K562 (cell line): ENCODE results near the gene ZDHHC5. TPM values are rescaled to one million over a fixed set of nuclear protein-coding genes. Genes with fewer than 3 reads are reported as not detected.

ENCODE experiments used
- ATAC-seq: fragments of 200-7000 bp; cut with Tn5 transposase; 3 replicates; pipeline ENCODE4 v1.9.1; 2020; ENCODE audit warnings: moderate library complexity
- BruUV-seq: library from RNA; stranded (reverse); fragments of 400-500 nt; replicated peaks from 2 replicates; lab custom pipeline; 2021; lab: Mats Ljungman, UMichigan
- CTCF ChIA-PET: fragments of 300-600 bp; formaldehyde crosslinking; extraction: SDS; loops from one replicate; lab custom pipeline; 2021; ENCODE audit warnings: low intra/inter-chr PET ratio; lab: Yijun Ruan, JAX
- POLR2A ChIA-PET: fragments of 300-600, 350-650 bp; sonication (Branson Sonifier 250); formaldehyde crosslinking; extraction: SDS; loops from one replicate; lab custom pipeline; 2021; ENCODE audit warnings: antibody characterized with exemption, inconsistent platforms; lab: Yijun Ruan, JAX
- DNase-seq, 4 experiments: peaks; one replicate each; pipeline versions ENCODE4 v3.0.0 to v3.0.0-alpha.2; 2011 to 2018; ENCODE audit warnings: low spot score in 3 of 4, mixed read lengths in 3 of 4; ENCODE audit errors: extremely low read depth in 1 of 4
- FAIRE-seq: peaks from 2 replicates; lab custom pipeline; 2011; peaks lifted over from hg19 to GRCh38; lab: Jason Lieb, UNC
- H2AFZ ChIP-seq: 2 replicates; pipeline ENCODE4 v1.6.0; 2011; ENCODE audit warnings: low read depth, low read length, control low read depth, inconsistent platforms
- H3K27ac ChIP-seq: fragments of 200-600 bp; 3 replicates; pipeline ENCODE4 v1.8.0; 2011; ENCODE audit warnings: low read depth, mild to moderate bottlenecking, control low read depth, inconsistent platforms, low read length, moderate library complexity, mixed read lengths; ENCODE audit errors: extremely low read depth
- H3K27me3 ChIP-seq, 2 experiments: fragments of 300-600 bp in 1 of 2; 2 replicates in 1 of 2; 3 replicates in 1 of 2; pipeline versions ENCODE4 v1.6.0 to v1.8.0; 2011; ENCODE audit warnings: inconsistent platforms in 2 of 2, low read length in 2 of 2, mild to moderate bottlenecking in 1 of 2, mixed read lengths in 1 of 2, moderate library complexity in 1 of 2; ENCODE audit not compliant: control insufficient read depth in 2 of 2, insufficient read depth in 2 of 2
- H3K36me3 ChIP-seq: fragments of 300-600 bp; 3 replicates; pipeline ENCODE4 v1.8.0; 2011; ENCODE audit warnings: mild to moderate bottlenecking, low read length, inconsistent platforms; ENCODE audit not compliant: control insufficient read depth, insufficient read depth
- H3K4me1 ChIP-seq, 2 experiments: fragments of 200-600 bp in 1 of 2; replicated peaks in 1 of 2; 2 replicates in 1 of 2; 3 replicates in 1 of 2; pipeline versions ENCODE4 v1.5.1 to v1.8.0; 2011; ENCODE audit warnings: inconsistent platforms in 2 of 2, low read length in 2 of 2, mild to moderate bottlenecking in 1 of 2, mixed read lengths in 1 of 2, moderate library complexity in 1 of 2; ENCODE audit not compliant: control insufficient read depth in 2 of 2, insufficient read depth in 2 of 2
- H3K4me2 ChIP-seq: 2 replicates; pipeline ENCODE4 v1.6.1; 2011; ENCODE audit warnings: low read length, control low read depth, inconsistent platforms, mixed read lengths; ENCODE audit not compliant: insufficient read depth
- H3K4me3 ChIP-seq: fragments of 200-600 bp; sonication (generic), shearing (Covaris generic); 2 replicates; pipeline ENCODE4 v1.5.1; 2016; ENCODE audit warnings: control low read depth, inconsistent platforms
- H3K79me2 ChIP-seq: fragments of 200-600 bp; 3 replicates; pipeline ENCODE4 v1.8.0; 2011; ENCODE audit warnings: low read length, inconsistent platforms; ENCODE audit not compliant: control insufficient read depth, insufficient read depth
- H3K9ac ChIP-seq, 2 experiments: 2 replicates each; pipeline versions ENCODE4 v1.6.0 to v1.6.1; 2011; ENCODE audit warnings: low read depth in 2 of 2, low read length in 2 of 2, control low read depth in 1 of 2, inconsistent platforms in 1 of 2, mild to moderate bottlenecking in 1 of 2, mixed read lengths in 1 of 2; ENCODE audit not compliant: insufficient read depth in 1 of 2
- H3K9me1 ChIP-seq: one replicate; pipeline ENCODE4 v1.6.0; 2011; ENCODE audit warnings: inconsistent platforms, mild to moderate bottlenecking, low read length, moderate library complexity; ENCODE audit not compliant: control insufficient read depth, insufficient read depth
- H3K9me3 ChIP-seq: replicated peaks from 2 replicates; pipeline ENCODE4 v1.5.1; 2011; ENCODE audit warnings: low read depth, low read length, inconsistent platforms; ENCODE audit not compliant: control insufficient read depth, insufficient read depth
- H4K20me1 ChIP-seq: replicated peaks from 2 replicates; pipeline ENCODE4 v1.6.1; 2011; ENCODE audit warnings: low read length, inconsistent platforms, mixed read lengths; ENCODE audit not compliant: control insufficient read depth, insufficient read depth
- ADNP ChIP-seq: fragments of 200-800 bp; sonication (Bioruptor generic); IDR thresholded peaks from 2 replicates; pipeline ENCODE4 v1.6.1; 2016; ENCODE audit warnings: missing genetic modification characterization, missing compliant biosample characterization
- EP400 ChIP-seq: fragments of 450-650 bp; IDR thresholded peaks from 2 replicates; pipeline ENCODE4 v1.6.1; 2017; ENCODE audit warnings: antibody characterized with exemption, mild to moderate bottlenecking, moderate library complexity
- FOXP4 ChIP-seq: sonication (generic); formaldehyde crosslinking; IDR thresholded peaks from 2 replicates; pipeline ENCODE4 v1.8.0; 2022; ENCODE audit warnings: mild to moderate bottlenecking, missing genetic modification reagents, borderline replicate concordance
- GTF2A2 ChIP-seq: IDR thresholded peaks from 2 replicates; pipeline ENCODE4 v1.6.1; 2016; ENCODE audit warnings: mild to moderate bottlenecking, missing genetic modification characterization, missing compliant biosample characterization
- KAT2B ChIP-seq: IDR thresholded peaks from one replicate; pipeline ENCODE4 v1.6.1; 2012; ENCODE audit warnings: low read depth, mild to moderate bottlenecking, control low read depth, inconsistent platforms, low read length, moderate library complexity
- MBD2 ChIP-seq: sonication (generic); IDR thresholded peaks from 2 replicates; pipeline ENCODE4 v1.6.1; 2016; ENCODE audit warnings: low read depth, borderline replicate concordance
- MECOM ChIP-seq: fragments of 250-450 bp; sonication (Bioruptor Pico); IDR thresholded peaks from 2 replicates; pipeline ENCODE4 v1.8.0; 2022; ENCODE audit warnings: inconsistent platforms
- MEIS2 ChIP-seq: fragments of 450-650 bp; IDR thresholded peaks from 2 replicates; pipeline ENCODE4 v1.6.1; 2014; ENCODE audit warnings: mild to moderate bottlenecking; ENCODE audit not compliant: partially characterized antibody
- ZFP30 ChIP-seq: fragments of 250-450 bp; sonication (Bioruptor Pico); IDR thresholded peaks from 2 replicates; pipeline ENCODE4 v1.8.0; 2022; ENCODE audit warnings: moderate library complexity, mild to moderate bottlenecking, inconsistent platforms, borderline replicate concordance
- ZNF583 ChIP-seq: fragments of 250-450 bp; sonication (Bioruptor Pico); IDR thresholded peaks from 2 replicates; pipeline ENCODE4 v1.4.0; 2020
- in situ Hi-C: fragments of 300-500 bp; cut with MboI; formaldehyde crosslinking; loops from 4 replicates; pipeline ENCODE4 v1.15.0; 2018; ENCODE audit warnings: inconsistent platforms, mixed read lengths
- intact Hi-C: fragments of 100-400 bp; cut with micrococcal nuclease; formaldehyde crosslinking; loops from 2 replicates; pipeline ENCODE4 v1.14.2; 2022
- polyA plus RNA-seq, 8 experiments: library from polyadenylated mRNA; depleted of rRNA in 4 of 8; stranded (reverse) in 5 of 8; unstranded in 3 of 8; fragments of >200 nt; fragmentation: Nextera tagmentation in 2 of 8; fragmentation: Illumina TruSeq in 1 of 8; extraction: Ambion mirVana in 2 of 8; extraction: Trizol in 1 of 8; gene quantifications; 2 replicates each; pipeline versions ENCODE4 v1.2.1 to v1.2.3, GENCODE V29; 2011 to 2014; ENCODE audit warnings: inconsistent platforms in 1 of 8, missing spikeins in 1 of 8
- total RNA-seq, 7 experiments: library from RNA; depleted of rRNA in 6 of 7; stranded (reverse); fragments of >200 nt in 6 of 7; fragmentation: Illumina TruSeq in 2 of 7; extraction: Trizol in 2 of 7; gene quantifications; 2 replicates each; pipeline versions ENCODE4 v1.2.1 to v1.2.3, GENCODE V29; 2011 to 2021; ENCODE audit warnings: low replicate concordance in 1 of 7

ZDHHC5 gene
- total and polyA plus RNA-seq, 9 of the 15 experiments (the other 6 are each of a cell fraction or from before 2014, with no cell fraction given) = 3.8 to 64.2 (median 35.9) TPM

- H3K79me2 ChIP-seq = peaks cover 89% of the 10 kb centered on the region
- ChIA-PET POLR2A (interaction anchor here (2.3 kb wide), 1 partner anchor 38 kb away, joined by 7 read pairs; the partner anchor contains the start of genes MED19 and TMX2), CTCF (interaction anchor here (0.7 kb wide), 1 partner anchor 34 kb away, joined by 3 read pairs; no protein-coding TSS in a partner anchor)
- no peak overlapping the region for H3K4me3 ChIP-seq
- intact Hi-C loops (no loop called here), in situ Hi-C loops (loop anchor here (25.0 kb wide), 1 partner anchor 838 kb away; the partner anchor contains the start of gene OR5B21)
- H3K9ac ChIP-seq = no peak overlapping the region
- ATAC-seq = no peak
- H3K27me3 ChIP-seq = no peaks in the 10 kb centered on the region
- no peak overlapping the region for H2AFZ ChIP-seq
- no peaks in the 10 kb centered on the region for H3K9me1 ChIP-seq
- no peaks in the 10 kb centered on the region for H3K9me3 ChIP-seq
- no peak for DNase-seq
- H3K27ac ChIP-seq = no peak overlapping the region
- H3K4me1 ChIP-seq = peaks cover 3 to 6% of the 10 kb centered on the region in 2 experiments; a peak in 4 of 5 replicates
- TF ChIP-seq ZFP30 (CRISPR knock-in tag) (no peak), KAT2B (no peak), MBD2 (no peak), MEIS2 (no peak), MECOM (no peak), EP400 (no peak), ADNP (tag) (no peak), ZNF583 (no peak), GTF2A2 (tag) (no peak), FOXP4 (CRISPR knock-in tag) (no peak)
- BruUV-seq = no TSS peak
- H4K20me1 ChIP-seq = 0 out of 2 replicates have a peak, but pooled peaks cover 3% of the 10 kb centered on the region
- H3K4me2 ChIP-seq = no peak overlapping the region
- peaks cover 76% of the 10 kb centered on the region for H3K36me3 ChIP-seq
- no peak for FAIRE-seq
Measured at GRCh38 chr11:57674251-57674650, 6.3 kb downstream of the ZDHHC5 start.
